ENCODE measurements around the gene TAS2R20.

GRCh38 chr12:11040162-11040561, 42.1 kb upstream of the TAS2R20 start:
- no peak for TF ChIP-seq CTCF (IDR thresholded peaks at IDR 0.05; ENCODE audit: low read depth, low read length, poor library complexity, severe bottlenecking)
- no peak for TF ChIP-seq EZH2phosphoT487 (IDR thresholded peaks at IDR 0.05; ENCODE audit: borderline replicate concordance, low read length)
